Measurements from ENCODE around the gene GPATCH8. TPM values are rescaled to one million over a fixed set of nuclear protein-coding genes. Genes with fewer than 3 reads are reported as not detected.

Gene GPATCH8
- total RNA-seq, 2 donors from 2014 or later, result 45.4 to 49.7 TPM

DNA sequence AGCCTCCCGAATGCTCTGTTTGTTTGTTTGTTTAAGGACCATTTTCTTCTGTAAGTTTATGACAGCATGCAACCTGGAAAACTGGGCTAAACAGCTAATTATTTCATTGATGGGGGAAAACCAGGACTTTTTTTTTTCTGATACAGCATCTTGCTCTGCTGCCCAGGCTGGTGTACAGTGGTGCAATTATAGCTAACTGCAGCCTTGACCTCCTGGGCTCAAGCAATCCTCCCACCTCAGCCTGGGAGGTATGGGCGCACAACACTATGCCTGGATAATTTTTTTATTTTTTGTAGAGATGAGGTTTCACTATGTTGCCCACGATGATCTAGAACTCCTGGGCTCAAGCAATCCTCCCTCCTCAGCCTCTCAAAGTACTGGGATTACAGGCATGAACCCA is 37.3 kb downstream of the GPATCH8 start:
- H3K36me3 Mint-ChIP-seq (ENCODE audit: insufficient read depth in 2 of 2), result peaks cover 0 to 5% of the 10 kb centered on the region in 2 donors

DNA sequence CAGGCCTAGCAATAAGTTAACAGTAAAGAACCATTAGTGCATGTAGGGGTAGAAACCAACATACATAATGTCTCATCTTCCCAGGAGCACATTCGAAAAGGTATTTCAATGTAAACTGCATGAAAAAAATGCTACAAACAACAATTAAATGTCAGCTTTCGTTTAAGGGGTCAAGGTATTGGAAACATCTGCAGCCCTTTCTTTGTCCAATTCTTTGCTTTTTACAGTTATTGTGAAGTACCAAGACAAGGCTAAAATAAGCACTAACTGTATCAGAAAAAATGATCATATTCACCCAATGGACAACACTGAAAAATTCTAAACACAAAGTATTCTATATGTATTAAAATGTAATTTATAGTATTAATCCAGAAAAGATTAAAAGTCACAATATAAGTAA is 37.9 kb downstream of the GPATCH8 start:
- Mint-ChIP-seq H3K27ac (no peak overlapping the region), H3K4me3 (no peak overlapping the region), H3K9me3 (no peaks in the 10 kb centered on the region), H3K36me3 (ENCODE audit: insufficient read depth in 2 of 2) (peaks cover 0 to 5% of the 10 kb centered on the region in 2 donors), H3K27me3 (ENCODE audit: low read depth) (no peaks in the 10 kb centered on the region), H3K4me1 (ENCODE audit: low read depth) (peaks cover 27% of the 10 kb centered on the region)
- DNase-seq, result no peak
- no peak for ATAC-seq (replicated peaks in 1 of 2)

More for the DNA sequence above, 37.3 kb downstream of the GPATCH8 start:
- no peak for DNase-seq
- peaks cover 28% of the 10 kb centered on the region for H3K4me1 Mint-ChIP-seq (ENCODE audit: low read depth)
- no peaks in the 10 kb centered on the region for H3K9me3 Mint-ChIP-seq
- no peak overlapping the region for H3K4me3 Mint-ChIP-seq
- no peak overlapping the region for H3K27ac Mint-ChIP-seq
- no peaks in the 10 kb centered on the region for H3K27me3 Mint-ChIP-seq (ENCODE audit: low read depth)
- ATAC-seq (replicated peaks in 1 of 2), result no peak

DNA sequence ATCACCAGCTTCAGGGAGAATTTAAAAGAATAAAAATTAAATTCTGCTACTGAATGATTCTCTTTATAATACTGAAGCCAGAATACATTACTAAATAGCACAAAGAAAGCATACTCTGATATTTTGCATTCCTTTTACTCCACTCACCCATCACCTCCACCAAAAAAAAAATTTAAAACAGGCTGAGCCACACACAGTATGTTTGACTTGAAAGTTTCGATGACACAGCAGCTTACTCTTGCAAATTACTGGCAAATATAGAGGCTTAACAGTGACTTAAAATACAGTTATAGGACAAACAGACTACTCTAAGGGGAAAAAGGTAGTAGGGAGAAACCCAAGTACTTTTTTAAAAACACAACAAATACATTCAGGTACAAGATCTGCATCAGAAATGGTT is 39.2 kb downstream of the GPATCH8 start:
- DNase-seq (no peak), ATAC-seq (replicated peaks in 1 of 2) (no peak)
- H3K27ac Mint-ChIP-seq, result peak overlapping the region; percentile 86
- H3K9me3 Mint-ChIP-seq, result no peaks in the 10 kb centered on the region
- H3K27me3 Mint-ChIP-seq (ENCODE audit: low read depth), result no peaks in the 10 kb centered on the region
- H3K4me1 Mint-ChIP-seq (ENCODE audit: low read depth), result peaks cover 23% of the 10 kb centered on the region
- peaks cover 0 to 5% of the 10 kb centered on the region in 2 donors for H3K36me3 Mint-ChIP-seq (ENCODE audit: insufficient read depth in 2 of 2)
- no peak overlapping the region for H3K4me3 Mint-ChIP-seq

DNA sequence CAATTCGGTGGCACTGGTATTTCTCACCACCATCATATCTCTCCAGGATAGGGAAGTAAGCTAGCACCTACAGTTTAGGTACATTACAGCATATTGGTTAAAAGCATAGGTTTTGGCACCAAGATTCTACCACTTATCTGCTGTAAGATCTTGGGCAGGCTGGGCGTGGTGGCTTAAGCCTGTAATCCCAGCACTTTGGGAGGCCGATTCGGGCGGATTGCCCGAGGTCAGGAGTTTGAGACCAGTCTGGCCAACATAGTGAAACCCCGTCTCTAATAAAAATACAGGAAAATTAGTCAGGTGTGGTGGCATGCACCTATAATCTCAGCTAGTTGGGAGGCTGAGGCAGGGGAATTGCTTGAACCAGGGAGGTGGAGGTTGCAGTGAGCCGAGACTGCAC is 51.4 kb downstream of the GPATCH8 start:
- no peaks in the 10 kb centered on the region for H3K9me3 Mint-ChIP-seq
- no peak overlapping the region for H3K4me3 Mint-ChIP-seq
- DNase-seq (no peak), ATAC-seq (replicated peaks in 1 of 2) (no peak)
- no peak overlapping the region for H3K27ac Mint-ChIP-seq
- H3K36me3 Mint-ChIP-seq (ENCODE audit: insufficient read depth in 2 of 2), result no peaks in the 10 kb centered on the region
- peaks cover 16% of the 10 kb centered on the region for H3K4me1 Mint-ChIP-seq (ENCODE audit: low read depth)
- no peaks in the 10 kb centered on the region for H3K27me3 Mint-ChIP-seq (ENCODE audit: low read depth)

DNA sequence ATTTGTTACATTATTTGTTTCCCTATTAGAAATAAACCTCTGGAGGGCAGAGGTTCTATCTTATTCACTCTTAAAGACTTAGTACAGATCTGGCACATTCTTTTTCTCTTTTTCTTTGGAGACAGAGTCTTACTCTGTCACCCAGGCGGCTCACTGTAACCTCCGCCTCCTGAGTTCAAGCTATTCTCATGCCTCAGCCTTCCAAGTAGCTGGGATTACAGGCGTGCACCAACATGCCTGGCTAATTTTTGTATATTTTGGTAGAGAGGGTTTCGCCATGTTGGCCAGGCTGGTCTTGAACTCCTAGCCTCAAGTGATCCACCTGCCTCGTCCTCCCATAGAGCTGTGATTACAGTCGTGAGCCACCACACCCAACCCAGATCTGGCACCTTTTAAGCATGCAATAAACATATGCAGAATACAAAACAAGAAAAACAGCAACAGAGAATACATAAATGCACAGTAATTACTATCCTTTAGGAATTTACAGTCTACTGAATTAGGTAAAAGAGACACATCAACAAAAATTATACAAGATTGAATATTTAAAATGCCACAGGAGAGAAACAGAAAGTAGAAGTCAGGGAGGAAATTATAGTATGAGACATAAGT is 52.1 kb downstream of the GPATCH8 start:
- DNase-seq, result no peak
- Mint-ChIP-seq H3K4me3 (no peak overlapping the region), H3K36me3 (ENCODE audit: insufficient read depth in 2 of 2) (no peaks in the 10 kb centered on the region), H3K27ac (no peak overlapping the region), H3K4me1 (ENCODE audit: low read depth) (peaks cover 16% of the 10 kb centered on the region), H3K27me3 (ENCODE audit: low read depth) (no peaks in the 10 kb centered on the region), H3K9me3 (no peaks in the 10 kb centered on the region)
- ATAC-seq (replicated peaks in 1 of 2), result no peak

DNA sequence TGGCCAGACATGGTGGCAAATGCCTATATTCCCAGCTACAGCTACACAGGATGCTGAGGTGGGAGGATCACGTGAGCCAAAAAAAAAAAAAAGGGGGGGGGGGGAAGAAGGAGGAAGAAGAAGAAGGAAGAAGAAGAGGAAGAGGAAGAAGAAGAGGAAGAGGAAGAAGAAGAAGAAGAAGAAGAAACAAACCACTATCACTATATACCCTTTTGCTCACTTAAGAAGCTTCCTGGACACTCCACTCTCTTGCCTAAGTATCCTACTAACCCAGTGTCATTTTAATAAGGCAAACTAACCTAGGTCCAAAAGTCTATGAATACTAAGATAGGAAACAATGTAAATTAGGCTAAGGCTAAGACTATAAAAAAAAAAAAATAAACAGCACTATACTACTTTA is 54.8 kb downstream of the GPATCH8 start:
- Mint-ChIP-seq H3K4me1 (ENCODE audit: low read depth) (peaks cover 28% of the 10 kb centered on the region), H3K27ac (no peak overlapping the region), H3K27me3 (ENCODE audit: low read depth) (no peaks in the 10 kb centered on the region), H3K36me3 (ENCODE audit: insufficient read depth in 2 of 2) (peaks cover 0 to 2% of the 10 kb centered on the region in 2 donors), H3K4me3 (no peak overlapping the region), H3K9me3 (no peaks in the 10 kb centered on the region)
- DNase-seq, result no peak
- no peak for ATAC-seq (replicated peaks in 1 of 2)

DNA sequence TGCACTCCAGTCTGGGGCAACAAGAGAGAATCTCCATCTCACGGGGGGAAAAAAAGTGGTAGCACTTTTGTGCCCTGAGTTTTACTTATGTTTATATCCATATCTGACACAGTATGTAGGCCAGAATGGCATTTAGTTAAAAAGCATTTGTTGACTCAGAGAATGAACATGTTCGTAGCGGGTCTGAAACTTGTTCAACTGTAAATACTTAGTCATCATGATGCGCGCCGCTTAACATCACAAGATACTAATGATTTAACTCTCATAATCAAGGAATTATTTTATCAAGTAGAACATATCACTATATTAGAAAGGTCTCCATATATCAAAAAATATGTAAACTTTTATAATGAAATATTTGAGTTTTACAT is 58.5 kb downstream of the GPATCH8 start:
- DNase-seq (no peak), ATAC-seq (replicated peaks in 1 of 2) (no peak)
- peaks cover 1 to 2% of the 10 kb centered on the region in 2 donors for H3K36me3 Mint-ChIP-seq (ENCODE audit: insufficient read depth in 2 of 2)
- H3K27ac Mint-ChIP-seq, result no peak overlapping the region
- H3K9me3 Mint-ChIP-seq, result no peaks in the 10 kb centered on the region
- no peak overlapping the region for H3K4me3 Mint-ChIP-seq
- H3K4me1 Mint-ChIP-seq (ENCODE audit: low read depth), result peaks cover 21% of the 10 kb centered on the region
- H3K27me3 Mint-ChIP-seq (ENCODE audit: low read depth), result no peaks in the 10 kb centered on the region

DNA sequence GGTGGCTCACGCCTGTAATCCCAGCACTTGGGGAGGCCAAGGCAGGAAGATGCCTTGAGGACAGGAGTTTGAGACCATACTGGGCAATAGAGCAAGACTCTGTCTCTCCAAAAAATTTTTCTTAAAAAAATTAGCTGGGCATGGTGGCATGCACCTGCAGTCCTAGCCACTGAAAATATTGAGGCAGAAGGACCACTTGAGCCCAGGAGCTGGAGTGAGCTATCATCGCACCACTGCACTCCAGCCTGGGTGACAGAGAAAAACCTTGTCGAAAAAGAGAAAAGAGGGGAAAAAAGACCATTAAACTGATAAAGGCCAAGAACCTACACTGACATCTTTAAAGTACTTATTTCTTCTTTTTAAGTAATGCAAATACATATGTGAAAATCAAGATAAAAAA is 60.4 kb downstream of the GPATCH8 start:
- Mint-ChIP-seq H3K36me3 (ENCODE audit: insufficient read depth in 2 of 2) (peaks cover 1 to 2% of the 10 kb centered on the region in 2 donors), H3K27ac (no peak overlapping the region), H3K4me1 (ENCODE audit: low read depth) (peaks cover 36% of the 10 kb centered on the region), H3K4me3 (no peak overlapping the region), H3K27me3 (ENCODE audit: low read depth) (no peaks in the 10 kb centered on the region), H3K9me3 (no peaks in the 10 kb centered on the region)
- no peak for ATAC-seq (replicated peaks in 1 of 2)
- DNase-seq, result no peak

DNA sequence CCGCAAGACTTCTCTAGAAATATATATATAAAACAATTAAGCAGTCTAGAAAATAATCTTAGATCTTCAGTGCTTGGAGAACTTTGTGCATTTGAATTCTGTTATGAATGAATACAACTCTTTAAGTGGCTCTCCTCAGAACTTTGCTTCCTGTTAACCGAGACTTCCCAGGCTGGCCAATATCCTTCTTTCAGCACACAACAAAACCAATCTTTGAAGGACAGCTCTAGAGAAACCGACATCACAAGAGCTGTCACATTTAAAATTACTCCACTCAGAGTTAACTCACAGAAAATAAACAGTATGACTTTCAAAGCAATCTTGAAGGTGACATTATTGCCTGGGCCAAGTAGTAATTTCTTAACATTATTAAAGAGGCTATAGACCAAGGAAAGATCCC is 64.0 kb downstream of the GPATCH8 start:
- H3K4me1 Mint-ChIP-seq (ENCODE audit: low read depth), result peaks cover 20% of the 10 kb centered on the region
- H3K36me3 Mint-ChIP-seq (ENCODE audit: insufficient read depth in 2 of 2), result peaks cover 1 to 5% of the 10 kb centered on the region in 2 donors
- H3K27me3 Mint-ChIP-seq (ENCODE audit: low read depth), result no peaks in the 10 kb centered on the region
- peak overlapping the region; percentile 87 for H3K27ac Mint-ChIP-seq
- DNase-seq (no peak), ATAC-seq (replicated peaks in 1 of 2) (no peak)
- no peaks in the 10 kb centered on the region for H3K9me3 Mint-ChIP-seq
- no peak overlapping the region for H3K4me3 Mint-ChIP-seq

DNA sequence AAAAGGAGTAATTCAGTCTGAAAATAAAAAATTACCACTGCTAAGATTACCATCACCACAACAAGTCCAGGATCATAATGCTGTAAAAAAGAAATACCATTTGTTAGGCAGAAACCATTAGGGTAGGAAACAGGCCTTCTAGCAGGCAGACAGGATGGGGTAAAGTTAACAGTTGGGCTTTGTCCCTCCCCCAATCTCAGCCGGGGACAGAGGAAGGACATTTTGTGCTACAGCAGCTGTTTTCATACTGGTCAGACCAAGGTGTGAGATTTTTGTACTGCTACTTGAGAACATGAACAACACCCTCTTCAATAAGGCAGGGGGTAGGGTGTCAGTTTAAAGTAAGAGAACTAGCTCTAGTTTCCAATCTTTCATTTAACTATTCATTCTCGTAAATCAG is 64.6 kb downstream of the GPATCH8 start:
- ATAC-seq (replicated peaks in 1 of 2), result peak in 1 of 2 donors; percentile 48
- peak overlapping the region; percentile 87 for H3K27ac Mint-ChIP-seq
- H3K36me3 Mint-ChIP-seq (ENCODE audit: insufficient read depth in 2 of 2), result peaks cover 3 to 7% of the 10 kb centered on the region in 2 donors
- DNase-seq, result no peak
- no peaks in the 10 kb centered on the region for H3K27me3 Mint-ChIP-seq (ENCODE audit: low read depth)
- H3K9me3 Mint-ChIP-seq, result no peaks in the 10 kb centered on the region
- peak overlapping the region in 1 of 2 donors; percentile 1 for H3K4me3 Mint-ChIP-seq
- H3K4me1 Mint-ChIP-seq (ENCODE audit: low read depth), result peaks cover 19% of the 10 kb centered on the region

DNA sequence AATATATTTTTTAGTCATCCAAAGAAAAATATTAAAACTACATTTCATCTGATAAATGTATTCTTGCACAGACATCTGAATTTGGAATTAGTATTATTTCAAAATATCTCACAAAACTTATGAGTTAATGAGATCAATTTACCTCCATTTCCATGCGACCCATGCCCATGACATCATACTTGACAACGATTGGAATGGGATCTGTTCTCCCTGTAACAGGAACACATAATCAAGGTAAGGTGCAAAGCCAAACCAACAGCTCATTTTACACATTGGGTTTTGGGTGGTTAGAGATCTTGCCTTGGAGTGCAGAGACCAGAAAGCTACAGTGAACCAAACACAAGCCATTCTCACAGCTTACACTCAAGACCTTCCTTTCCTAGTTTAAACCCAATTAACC is 66.9 kb downstream of the GPATCH8 start:
- Mint-ChIP-seq H3K4me3 (no peak overlapping the region), H3K4me1 (ENCODE audit: low read depth) (peaks cover 19% of the 10 kb centered on the region), H3K27me3 (ENCODE audit: low read depth) (no peaks in the 10 kb centered on the region), H3K9me3 (no peaks in the 10 kb centered on the region), H3K27ac (peak overlapping the region; percentile 72), H3K36me3 (ENCODE audit: insufficient read depth in 2 of 2) (peaks cover 6 to 14% of the 10 kb centered on the region in 2 donors)
- DNase-seq (no peak), ATAC-seq (replicated peaks in 1 of 2) (no peak)

DNA sequence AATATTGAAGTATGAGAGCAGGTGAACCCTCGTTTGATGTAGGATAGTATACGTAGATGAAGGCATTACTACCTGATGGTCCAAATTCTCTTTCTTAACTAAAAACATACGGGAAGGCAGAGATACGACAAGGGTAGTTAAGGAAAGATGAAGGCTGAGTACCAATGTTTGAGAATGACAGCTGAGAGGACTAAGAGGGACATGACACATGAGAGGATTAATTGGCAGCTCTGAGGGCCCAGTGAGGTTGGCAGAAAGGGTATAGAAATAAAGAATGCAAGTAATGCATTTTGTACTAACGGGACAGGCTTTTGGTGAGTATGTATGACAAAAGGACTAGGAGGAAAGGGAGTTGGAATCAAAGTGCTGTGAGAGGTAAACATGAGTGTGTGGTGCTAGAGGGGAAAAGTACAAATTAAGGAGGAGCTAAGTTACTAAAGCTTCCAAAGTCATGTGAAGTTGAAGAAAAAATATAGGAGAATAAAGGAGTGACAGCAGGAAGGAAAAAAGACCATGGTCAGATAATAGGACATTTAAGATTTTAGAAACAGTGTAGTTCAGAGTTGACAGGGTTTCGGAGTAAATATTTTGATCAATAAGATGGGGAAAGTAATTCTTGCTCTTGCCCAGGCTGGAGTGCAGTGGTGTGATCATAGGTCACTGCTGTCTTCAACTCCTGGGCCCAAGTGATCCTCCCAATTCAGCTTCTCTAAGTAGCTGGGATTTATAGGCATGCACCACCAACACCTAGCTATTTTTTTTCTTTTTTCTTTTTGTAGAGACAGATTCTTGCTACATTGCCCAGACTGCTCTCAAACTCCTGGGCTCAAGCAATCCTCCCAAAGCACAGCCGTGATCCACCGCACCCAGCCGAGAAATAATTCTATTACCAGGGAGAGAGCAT is 70.7 kb downstream of the GPATCH8 start:
- ATAC-seq (replicated peaks in 1 of 2) (no peak), DNase-seq (no peak)
- H3K36me3 Mint-ChIP-seq (ENCODE audit: insufficient read depth in 2 of 2), result peaks cover 4 to 14% of the 10 kb centered on the region in 2 donors

DNA sequence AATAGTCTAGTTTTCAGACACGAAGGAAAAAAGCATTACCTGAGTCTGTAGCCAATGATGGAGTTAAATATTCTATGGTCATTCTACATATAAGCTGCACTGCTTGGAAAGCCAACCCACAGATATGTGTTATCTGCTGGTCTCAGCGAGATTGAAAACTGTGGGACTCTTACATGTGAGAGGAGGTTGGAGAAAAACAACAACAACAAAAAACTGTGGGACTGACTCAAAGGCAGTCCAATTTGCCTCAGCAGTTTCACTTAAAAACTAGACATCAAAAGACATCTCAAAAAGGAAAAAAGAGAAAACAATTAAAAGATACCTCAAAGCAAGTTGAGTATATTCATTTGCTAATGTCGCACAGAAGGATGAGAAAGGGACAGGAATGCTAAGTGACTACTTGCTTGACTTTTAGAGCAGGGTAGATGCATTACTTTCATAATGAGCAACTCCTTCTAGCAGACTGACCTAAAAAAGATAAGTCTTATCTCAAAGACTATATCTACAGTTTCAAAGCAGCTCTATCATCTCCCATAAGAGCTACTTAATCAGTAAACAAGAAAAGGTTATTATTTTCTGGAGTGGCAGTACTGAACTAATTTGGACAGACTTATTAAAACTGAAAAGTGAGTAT is 78.3 kb downstream of the GPATCH8 start:
- Mint-ChIP-seq H3K36me3 (ENCODE audit: insufficient read depth in 2 of 2) (peaks cover 0 to 10% of the 10 kb centered on the region in 2 donors), H3K4me1 (ENCODE audit: low read depth) (peaks cover 28% of the 10 kb centered on the region), H3K27me3 (ENCODE audit: low read depth) (no peaks in the 10 kb centered on the region), H3K27ac (peak overlapping the region; percentile 51), H3K4me3 (peak overlapping the region; percentile 10 to 25), H3K9me3 (no peaks in the 10 kb centered on the region)
- peak; percentile 74 to 83 for ATAC-seq (replicated peaks in 1 of 2)
- no peak for DNase-seq

More for the DNA sequence above, 70.7 kb downstream of the GPATCH8 start:
- Mint-ChIP-seq H3K9me3 (no peaks in the 10 kb centered on the region), H3K4me3 (no peak overlapping the region), H3K27ac (no peak overlapping the region), H3K27me3 (ENCODE audit: low read depth) (no peaks in the 10 kb centered on the region), H3K4me1 (ENCODE audit: low read depth) (no peaks in the 10 kb centered on the region)

All from activated T-cell treated with anti-CD3 and anti-CD28 coated beads, Interleukin-2, amount 50 U/mL, for 72 hours (primary cell).